Prostate gland (tissue), 2 donors: ENCODE results near the gene FXYD6. TPM values are rescaled to one million over a fixed set of nuclear protein-coding genes. Genes with fewer than 3 reads are reported as not detected.

Experiments used
- DNase-seq: peaks from one replicate; pipeline ENCODE4 v3.0.0-alpha.2; 2019; ENCODE audit warnings: low spot score
- H3K27ac ChIP-seq, 2 donors: fragments of 200-600 bp; sonication (generic); 2 replicates each; pipeline ENCODE4 v1.5.1; 2017 to 2019
- H3K27me3 ChIP-seq: fragments of 200-600 bp; sonication (generic); replicated peaks from 2 replicates; pipeline ENCODE4 v1.5.1; 2019; ENCODE audit not compliant: insufficient read depth
- H3K36me3 ChIP-seq, 2 donors: fragments of 200-600 bp; sonication (generic); 1 replicate in 1 of 2; 2 replicates in 1 of 2; pipeline versions ENCODE4 v1.5.1 to v1.8.1; 2017 to 2019
- H3K4me1 ChIP-seq: fragments of 200-600 bp; sonication (generic); replicated peaks from 2 replicates; pipeline ENCODE4 v1.5.1; 2019
- H3K4me3 ChIP-seq, 2 donors: fragments of 200-600 bp; sonication (generic); 2 replicates each; pipeline ENCODE4 v1.5.1; 2017 to 2019
- H3K9me3 ChIP-seq: fragments of 200-600 bp; sonication (generic); 2 replicates; pipeline ENCODE4 v1.5.1; 2017
- CTCF ChIP-seq, 4 experiments: fragments of 200-600 bp in 2 of 4; fragments of 450-650 bp in 2 of 4; sonication (generic) in 2 of 4; IDR thresholded peaks; 1 replicate in 3 of 4; 2 replicates in 1 of 4; pipeline ENCODE4 v1.5.1; 2016 to 2019; ENCODE audit warnings: antibody characterized with exemption in 4 of 4, mild to moderate bottlenecking in 2 of 4, moderate library complexity in 2 of 4
- POLR2A ChIP-seq: fragments of 450-650 bp; IDR thresholded peaks from one replicate; pipeline ENCODE4 v1.6.1; 2016; ENCODE audit warnings: antibody characterized with exemption, mild to moderate bottlenecking
- POLR2AphosphoS5 ChIP-seq: sonication (generic); formaldehyde crosslinking; IDR thresholded peaks from one replicate; pipeline ENCODE4 v1.6.1; 2017; ENCODE audit warnings: antibody characterized with exemption
- WGBS: methylation state at CpG from one replicate; pipeline ENCODE4 v1.1.5; 2018; 5-methylcytosine and 5-hydroxymethylcytosine counted together
- intact Hi-C: fragments of 100-400 bp; cut with DNase I; formaldehyde crosslinking; loops from one replicate; pipeline ENCODE4 v1.14.2; 2022
- total RNA-seq, 2 donors: library from RNA; depleted of rRNA; stranded (reverse); fragments of >200 nt; gene quantifications; one replicate each; pipeline ENCODE4 v1.1.0, GENCODE V29; 2016

Gene FXYD6
- total RNA-seq, 2 donors from 2014 or later, result 29.6 to 366 TPM

GRCh38 chr11:117807482-117808327, 68.8 kb downstream of the FXYD6 start:
- H3K27ac ChIP-seq, result no peak overlapping the region
- intact Hi-C loops, result loop anchor here (5.0 kb wide), 1 partner anchor 140 kb away; no protein-coding TSS in a partner anchor
- peak; percentile 48 for DNase-seq
- no peaks in the 10 kb centered on the region for H3K9me3 ChIP-seq
- no peaks in the 10 kb centered on the region for H3K36me3 ChIP-seq
- H3K27me3 ChIP-seq, result no peaks in the 10 kb centered on the region
- TF ChIP-seq POLR2A (no peak), CTCF (IDR thresholded peaks at IDR 0.05) (peak; percentile 80 to 87 (median 86)), POLR2AphosphoS5 (no peak)
- WGBS, result 64% methylated on average over 22 of the region's 22 CpGs
- no peaks in the 10 kb centered on the region for H3K4me1 ChIP-seq
- H3K4me3 ChIP-seq, result no peak overlapping the region

DNA sequence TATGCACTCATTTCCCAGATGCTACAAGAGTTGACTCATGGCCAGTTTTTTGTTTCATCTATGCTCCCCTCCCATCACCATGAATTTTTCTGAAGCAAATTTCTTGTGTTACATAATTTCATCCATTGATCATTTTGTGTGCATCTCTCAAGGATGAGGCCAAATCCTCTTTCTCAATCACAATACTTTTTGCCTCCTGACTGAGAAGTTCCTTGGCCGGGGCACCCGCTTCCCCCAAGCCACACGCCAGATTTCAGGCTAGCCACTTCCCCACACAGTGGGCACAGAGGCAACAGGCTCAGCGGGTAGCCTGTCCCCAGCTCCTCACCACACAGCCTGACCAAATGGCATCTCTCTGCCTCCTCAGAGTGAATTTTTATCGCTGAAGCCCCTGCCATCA, 69.6 kb downstream of the FXYD6 start:
- no peak for DNase-seq
- Histone ChIP-seq H3K36me3 (no peaks in the 10 kb centered on the region), H3K4me1 (no peaks in the 10 kb centered on the region), H3K4me3 (no peak overlapping the region), H3K27me3 (no peaks in the 10 kb centered on the region), H3K27ac (no peak overlapping the region), H3K9me3 (no peaks in the 10 kb centered on the region)
- TF ChIP-seq POLR2A, result no peak
- no peak for TF ChIP-seq POLR2AphosphoS5
- TF ChIP-seq CTCF (IDR thresholded peaks at IDR 0.05), result no peak
- intact Hi-C loops, result loop anchor here (5.0 kb wide), 1 partner anchor 140 kb away; no protein-coding TSS in a partner anchor
- WGBS, result 93% methylated on average over 5 of the region's 5 CpGs

GRCh38 chr11:117805045-117805444, 71.4 kb downstream of the FXYD6 start:
- no peak for TF ChIP-seq CTCF (IDR thresholded peaks at IDR 0.05)
- TF ChIP-seq POLR2AphosphoS5, result no peak
- no peak for TF ChIP-seq POLR2A
- Histone ChIP-seq H3K36me3 (no peaks in the 10 kb centered on the region), H3K27ac (no peak overlapping the region), H3K9me3 (no peaks in the 10 kb centered on the region), H3K27me3 (no peaks in the 10 kb centered on the region), H3K4me3 (no peak overlapping the region), H3K4me1 (no peaks in the 10 kb centered on the region)
- DNase-seq, result no peak
- WGBS, result 74% methylated on average over 1 of the region's 1 CpG
- intact Hi-C loops, result loop anchor here (5.0 kb wide), 1 partner anchor 142 kb away; no protein-coding TSS in a partner anchor

DNA sequence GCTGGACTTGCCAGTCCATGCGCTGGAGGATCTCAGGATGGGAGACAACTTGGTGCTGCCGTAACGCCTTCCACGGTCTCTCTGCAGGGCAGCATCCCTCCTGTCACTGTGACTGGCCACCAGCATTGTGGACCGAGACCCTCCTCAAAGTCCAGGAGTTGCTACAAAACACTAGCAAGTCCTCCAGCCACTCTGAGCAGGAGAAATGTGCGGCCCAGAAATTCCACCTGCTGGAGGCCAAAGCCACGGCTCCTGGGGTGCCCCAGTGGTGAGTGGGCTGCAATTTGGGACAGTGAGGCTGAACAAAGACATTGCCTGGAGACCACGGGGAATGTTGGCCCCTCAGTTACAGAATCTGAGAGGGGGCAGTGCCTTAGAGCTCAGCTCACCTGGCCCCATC, 72.6 kb downstream of the FXYD6 start:
- TF ChIP-seq POLR2A, result no peak
- no peak for TF ChIP-seq CTCF (IDR thresholded peaks at IDR 0.05)
- TF ChIP-seq POLR2AphosphoS5, result no peak
- H3K9me3 ChIP-seq, result no peaks in the 10 kb centered on the region
- no peaks in the 10 kb centered on the region for H3K36me3 ChIP-seq
- no peak overlapping the region for H3K27ac ChIP-seq
- DNase-seq, result no peak
- H3K4me3 ChIP-seq, result no peak overlapping the region
- intact Hi-C loops, result loop anchor here (5.0 kb wide), 1 partner anchor 362 kb away; no protein-coding TSS in a partner anchor
- H3K4me1 ChIP-seq, result no peaks in the 10 kb centered on the region
- 95% methylated on average over 8 of the region's 8 CpGs for WGBS
- H3K27me3 ChIP-seq, result peaks cover 2% of the 10 kb centered on the region
